Activated T-cell treated with anti-CD3 and anti-CD28 coated beads for 24 hours (primary cell): ENCODE measurements around the gene TOMM20.

Experiments
- DNase-seq: peaks from one replicate; pipeline ENCODE4 v3.0.0-alpha.2; 2020; ENCODE audit warnings: low read depth

TOMM20 gene

DNA sequence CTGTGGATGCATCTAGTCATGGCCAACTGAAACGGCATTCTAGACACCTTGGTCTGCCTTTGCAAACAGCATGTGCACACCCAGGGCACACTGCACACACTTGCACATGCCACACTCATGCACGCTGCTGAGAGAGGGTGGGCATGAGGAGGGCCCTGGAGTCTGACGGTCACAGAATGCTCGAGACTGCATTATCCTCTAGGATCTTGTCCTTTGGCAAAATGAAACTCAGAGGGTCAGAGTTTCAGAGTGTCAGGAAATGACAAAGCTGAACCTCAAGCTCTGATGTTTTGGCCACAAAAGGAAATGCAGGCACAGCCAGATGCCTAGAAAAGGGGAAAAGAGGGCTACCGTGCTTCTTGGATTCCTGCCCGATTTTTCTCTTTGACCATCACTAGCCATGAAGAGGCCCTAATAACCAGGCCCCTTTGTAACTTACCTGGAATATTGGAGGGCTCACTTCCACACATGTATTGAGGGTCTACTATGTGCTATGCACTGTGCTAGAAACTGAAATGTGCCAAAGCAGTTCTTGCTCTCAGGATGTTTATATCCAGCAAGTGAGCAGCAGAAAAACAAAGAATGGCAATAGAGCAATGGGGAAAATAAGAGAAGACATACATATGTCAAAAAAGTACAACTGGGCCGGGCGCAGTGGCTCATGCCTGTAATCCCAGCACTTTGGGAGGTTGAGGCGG, 65.4 kb downstream of the TOMM20 start:
- DNase-seq = no peak

DNA sequence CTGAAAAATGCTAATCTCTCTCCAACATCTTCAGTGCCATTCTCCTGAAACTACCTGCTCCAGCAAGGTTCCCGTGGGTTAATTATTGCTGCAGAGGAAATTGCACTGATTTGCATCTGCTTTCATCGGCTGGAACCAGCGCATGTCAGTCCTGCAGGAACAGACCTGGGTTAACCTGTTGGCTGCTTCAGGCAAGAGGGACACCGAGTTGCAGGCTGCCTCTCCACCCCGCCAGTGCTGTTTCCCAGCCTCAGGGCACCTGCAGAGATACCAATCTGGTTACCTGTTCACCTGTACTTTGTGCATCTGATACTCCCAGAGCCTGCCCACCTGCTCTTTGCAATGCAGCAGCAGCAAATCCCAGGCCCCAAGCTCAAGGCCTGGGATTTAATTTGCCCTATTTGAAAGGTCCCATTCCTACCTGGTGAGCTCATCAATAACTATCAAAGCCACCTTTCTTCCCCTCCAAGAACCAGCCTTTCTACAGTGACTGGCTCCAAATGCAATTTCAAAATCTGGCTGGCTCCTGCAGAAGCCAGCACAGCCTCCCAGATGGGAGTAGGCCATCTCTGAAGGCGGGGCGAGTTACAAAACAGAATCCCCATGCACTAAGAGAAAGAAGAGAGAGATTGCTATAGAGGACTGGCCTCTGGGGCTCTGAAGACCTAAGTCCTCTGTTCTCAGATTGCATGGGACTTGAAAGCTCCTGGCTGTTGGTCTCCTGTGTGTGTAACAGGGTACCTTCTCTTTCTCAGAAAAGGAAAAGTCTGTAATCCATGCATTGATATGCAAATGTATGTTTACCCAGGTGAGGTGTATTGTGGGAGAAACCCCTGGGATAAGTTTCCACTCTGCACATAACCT, 67.8 kb downstream of the TOMM20 start:
- no peak for DNase-seq
